RKO (cell line): Measurements from ENCODE around the gene OR9A4.
"Not testable (repeated sequence)": the region's sequence is repeated elsewhere in the genome, so short reads cannot be mapped to it uniquely, and the experiment has no call there.

Experiments used
- DNase-seq: peaks from one replicate; pipeline ENCODE4 v3.0.0-alpha.2; 2016; ENCODE audit warnings: low spot score

OR9A4 gene

GRCh38 chr7:141916099-141916498 is at the start of gene OR9A4:
Gene OR9A4 (plus strand): TSS chr7:141916399. CDS start chr7:141918876, 2,477 bp downstream.
- DNase-seq, result no peak

GRCh38 chr7:141866974-141867373 is 49.2 kb upstream of the OR9A4 start:
- DNase-seq, result peak; percentile 18

GRCh38 chr7:141872931-141873330 is 43.3 kb upstream of the OR9A4 start:
- no peak for DNase-seq

- DNase-seq, result no peak
These were observed 41.4 kb upstream of the OR9A4 start for GRCh38 chr7:141874787-141875186.

- no peak for DNase-seq
These were observed 40.7 kb upstream of the OR9A4 start for GRCh38 chr7:141875453-141875852.

- DNase-seq, result no peak
These were observed 39.8 kb upstream of the OR9A4 start for GRCh38 chr7:141876371-141876770.

GRCh38 chr7:141877365-141877764 is 38.8 kb upstream of the OR9A4 start:
- DNase-seq, result no peak

GRCh38 chr7:141880960-141881359 is 35.2 kb upstream of the OR9A4 start:
- DNase-seq, result no peak

- no peak for DNase-seq
These were observed 31.5 kb upstream of the OR9A4 start for GRCh38 chr7:141884539-141885225.

- no peak for DNase-seq
These were observed 26.9 kb upstream of the OR9A4 start for GRCh38 chr7:141889321-141889720.

GRCh38 chr7:141891336-141891735 is 24.9 kb upstream of the OR9A4 start:
- no peak for DNase-seq

GRCh38 chr7:141899366-141899765 is 16.8 kb upstream of the OR9A4 start:
- not testable (repeated sequence) for DNase-seq

- peak; percentile 14 for DNase-seq
These were observed 9.9 kb upstream of the OR9A4 start for GRCh38 chr7:141906285-141906684.

- no peak for DNase-seq
These were observed 4.8 kb upstream of the OR9A4 start for GRCh38 chr7:141911391-141911790.

GRCh38 chr7:141915565-141915964 is 634 bp upstream of the OR9A4 start:
- no peak for DNase-seq

GRCh38 chr7:141920281-141920680 is 4.1 kb downstream of the OR9A4 start:
- no peak for DNase-seq

GRCh38 chr7:141928146-141928844 is 12.1 kb downstream of the OR9A4 start:
- DNase-seq, result no peak

- DNase-seq, result no peak
These were observed 12.6 kb downstream of the OR9A4 start for GRCh38 chr7:141928845-141929195.

- no peak for DNase-seq
These were observed 14.0 kb downstream of the OR9A4 start for GRCh38 chr7:141930211-141930610.

GRCh38 chr7:141941075-141941474 is 24.9 kb downstream of the OR9A4 start:
- DNase-seq, result no peak

GRCh38 chr7:141943846-141944245 is 27.6 kb downstream of the OR9A4 start:
- no peak for DNase-seq

- DNase-seq, result no peak
These were observed 28.6 kb downstream of the OR9A4 start for GRCh38 chr7:141944811-141945210.

GRCh38 chr7:141945356-141945755 is 29.2 kb downstream of the OR9A4 start:
- peak; percentile 83 for DNase-seq

- no peak for DNase-seq
These were observed 30.6 kb downstream of the OR9A4 start, which contains the start of gene CLEC5A for GRCh38 chr7:141946796-141947195. Gene CLEC5A (minus strand): TSS chr7:141946974. CDS start chr7:141946292, 682 bp downstream.
